GM18499 (cell line): Measurements from ENCODE around the gene ZNF41.
"Not testable (repeated sequence)": the region's sequence is repeated elsewhere in the genome, so short reads cannot be mapped to it uniquely, and the experiment has no call there.

Source experiments
- ATAC-seq: cut with Tn5 transposase; IDR thresholded peaks from one replicate; pipeline ENCODE4 v1.9.1; 2021; ENCODE audit warnings: moderate number of reproducible peaks; ENCODE audit not compliant: insufficient read depth, unreplicated experiment

ZNF41 gene

GRCh38 chrX:47482512-47483305, at the start of gene ZNF41:
Gene ZNF41 (minus strand): TSS chrX:47483222. CDS start chrX:47467481, 15,741 bp downstream.
- no peak for ATAC-seq

- no peak for ATAC-seq
These were observed 47.0 kb upstream of the ZNF41 start for GRCh38 chrX:47530049-47530448.

- ATAC-seq: no peak
These were observed 46.5 kb upstream of the ZNF41 start for GRCh38 chrX:47529548-47529947.

GRCh38 chrX:47523713-47524166, 40.7 kb upstream of the ZNF41 start:
- no peak for ATAC-seq

GRCh38 chrX:47523297-47523696, 40.3 kb upstream of the ZNF41 start:
- ATAC-seq: no peak

GRCh38 chrX:47518144-47518543, 35.1 kb upstream of the ZNF41 start:
- no peak for ATAC-seq

- ATAC-seq: no peak
These were observed 33.1 kb upstream of the ZNF41 start for GRCh38 chrX:47515941-47516665.

- ATAC-seq: no peak
These were observed 31.7 kb upstream of the ZNF41 start for GRCh38 chrX:47514533-47515235.

- not testable (repeated sequence) for ATAC-seq
These were observed 30.3 kb upstream of the ZNF41 start for GRCh38 chrX:47513034-47513965.

GRCh38 chrX:47512383-47512782, 29.4 kb upstream of the ZNF41 start:
- not testable (repeated sequence) for ATAC-seq

GRCh38 chrX:47507153-47507867, 24.3 kb upstream of the ZNF41 start:
- ATAC-seq: no peak

GRCh38 chrX:47503151-47503550, 20.1 kb upstream of the ZNF41 start:
- no peak for ATAC-seq

GRCh38 chrX:47502316-47503125, 19.5 kb upstream of the ZNF41 start:
- ATAC-seq: no peak

GRCh38 chrX:47501226-47502074, 18.4 kb upstream of the ZNF41 start:
- ATAC-seq: no peak

- ATAC-seq: no peak
These were observed 17.5 kb upstream of the ZNF41 start for GRCh38 chrX:47500554-47500953.

GRCh38 chrX:47499293-47499692, 16.3 kb upstream of the ZNF41 start:
- no peak for ATAC-seq

GRCh38 chrX:47498411-47498810, 15.4 kb upstream of the ZNF41 start:
- no peak for ATAC-seq
